HG03520 (cell line): Measurements from ENCODE around the gene RHOBTB1.

Experiments
- ATAC-seq: cut with Tn5 transposase; IDR thresholded peaks from one replicate; pipeline ENCODE4 v1.9.1; 2021; ENCODE audit warnings: mild to moderate bottlenecking, moderate library complexity; ENCODE audit not compliant: unreplicated experiment

Gene RHOBTB1

DNA sequence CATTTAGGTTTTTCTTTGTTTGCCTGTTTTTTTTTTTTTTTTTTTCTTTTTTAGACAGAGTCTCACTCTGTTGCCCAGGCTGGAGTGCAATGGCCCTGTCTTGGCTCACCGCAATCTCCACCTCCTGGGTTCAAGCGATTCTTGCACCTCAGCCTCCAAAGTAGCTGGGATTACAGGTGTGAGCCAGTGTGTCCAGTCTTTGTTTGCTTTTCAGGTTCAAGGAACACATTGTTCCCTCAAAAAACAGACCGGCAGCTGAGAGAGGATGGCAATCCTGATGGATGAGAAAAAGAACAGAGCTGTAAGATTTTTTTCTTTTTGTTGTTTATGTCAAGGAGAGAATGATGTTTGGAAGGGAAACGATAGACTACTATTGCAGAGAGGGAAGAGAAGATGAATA is 23.3 kb upstream of the RHOBTB1 start:
- no peak for ATAC-seq

DNA sequence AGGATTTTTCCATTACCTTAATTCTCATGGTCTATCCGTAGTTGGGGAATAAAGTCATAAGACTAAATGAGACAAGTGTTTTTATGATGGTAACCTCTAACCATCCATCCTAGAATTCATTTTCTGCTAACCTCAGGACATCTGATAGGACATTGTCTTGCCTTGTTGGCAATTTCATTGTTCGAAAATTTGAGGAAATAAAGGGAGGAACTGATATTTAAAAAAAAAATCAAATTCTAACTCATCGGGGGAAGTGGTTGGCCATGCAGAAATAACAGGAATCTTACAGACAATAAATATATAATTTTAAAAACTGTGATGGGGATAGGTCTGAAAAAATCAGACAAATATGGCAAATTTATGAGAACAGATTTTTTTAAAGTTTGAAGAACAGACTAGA is 21.7 kb upstream of the RHOBTB1 start:
- no peak for ATAC-seq

DNA sequence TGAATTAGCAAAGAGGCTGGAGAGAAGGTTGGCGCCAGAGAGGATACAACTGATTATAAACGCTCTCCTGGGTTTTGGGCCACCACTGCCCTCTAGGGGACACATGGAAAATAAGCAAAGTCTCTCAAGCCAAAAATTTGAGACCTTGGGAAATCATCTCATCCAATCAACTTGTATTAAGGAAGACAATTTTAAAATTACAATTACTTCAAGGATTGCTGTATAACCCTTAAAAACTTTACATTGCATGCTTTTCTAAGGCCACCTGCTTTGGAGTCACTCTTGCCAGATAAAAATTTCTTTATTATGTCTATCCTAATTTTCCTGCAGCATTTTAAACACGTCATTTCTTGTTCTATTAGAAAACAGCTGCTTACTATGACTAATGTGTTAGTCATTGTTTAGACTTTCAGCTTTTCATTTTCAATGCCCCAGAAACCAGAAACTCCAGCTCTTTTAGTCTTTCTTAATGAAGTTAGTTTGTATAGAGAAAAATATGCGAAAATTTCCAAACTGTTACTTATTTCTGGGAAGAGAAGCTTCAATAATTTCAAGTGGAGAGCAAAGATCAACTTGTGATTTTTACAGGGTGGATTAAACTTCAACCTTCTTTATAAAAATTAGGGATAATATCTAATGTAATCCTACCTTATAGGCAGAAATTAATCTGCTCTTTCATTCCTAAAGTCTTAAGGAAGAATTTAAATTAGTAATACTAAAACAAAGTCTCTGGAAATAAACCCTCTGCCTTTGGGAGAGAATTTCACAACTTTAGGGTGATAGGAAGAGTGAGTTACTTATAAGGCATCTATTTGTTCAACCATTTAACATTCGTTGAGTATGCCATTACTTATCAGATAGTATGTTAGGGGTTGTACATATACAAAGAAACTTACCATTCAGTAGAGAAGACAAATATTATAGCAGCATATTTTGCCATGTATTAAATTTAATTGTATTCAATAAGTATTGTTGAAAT is 20.6 kb upstream of the RHOBTB1 start:
- ATAC-seq: no peak

DNA sequence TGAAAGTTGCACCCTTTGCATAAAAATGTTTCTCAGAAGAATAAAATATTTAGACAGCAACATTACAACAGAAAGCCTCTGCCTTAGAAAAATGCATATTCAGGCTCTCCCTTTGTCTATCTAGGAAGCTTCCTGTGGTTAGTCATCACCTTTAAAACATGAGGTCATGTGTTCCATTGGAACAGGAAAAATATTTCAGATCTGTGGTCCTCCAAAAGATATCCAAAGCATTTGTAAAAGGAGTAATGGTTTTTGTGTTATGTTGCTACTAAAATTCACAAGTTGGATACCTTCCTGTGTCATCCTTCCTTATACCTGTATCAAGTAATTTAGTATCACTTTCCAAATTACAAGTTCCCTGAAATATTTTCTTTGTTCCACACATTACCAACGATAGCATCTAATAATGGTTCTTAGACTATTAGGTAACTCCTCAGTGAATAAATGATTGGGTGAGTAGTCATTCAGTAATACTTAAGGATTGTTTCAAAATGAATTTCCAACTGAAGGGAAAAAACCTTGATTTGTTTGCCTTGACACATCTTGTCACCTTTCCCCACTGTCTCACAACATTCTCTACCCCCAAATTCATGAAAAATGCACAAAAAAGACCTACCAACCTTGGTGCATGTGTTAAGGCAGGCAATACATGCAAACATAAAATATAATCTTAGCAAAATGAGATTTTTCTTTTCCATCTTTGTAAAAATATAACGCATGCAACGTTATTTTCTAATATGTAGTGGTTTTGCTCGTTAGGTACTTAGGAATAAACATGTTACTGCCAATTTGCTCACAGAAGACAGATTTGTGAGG is 19.7 kb upstream of the RHOBTB1 start:
- no peak for ATAC-seq

DNA sequence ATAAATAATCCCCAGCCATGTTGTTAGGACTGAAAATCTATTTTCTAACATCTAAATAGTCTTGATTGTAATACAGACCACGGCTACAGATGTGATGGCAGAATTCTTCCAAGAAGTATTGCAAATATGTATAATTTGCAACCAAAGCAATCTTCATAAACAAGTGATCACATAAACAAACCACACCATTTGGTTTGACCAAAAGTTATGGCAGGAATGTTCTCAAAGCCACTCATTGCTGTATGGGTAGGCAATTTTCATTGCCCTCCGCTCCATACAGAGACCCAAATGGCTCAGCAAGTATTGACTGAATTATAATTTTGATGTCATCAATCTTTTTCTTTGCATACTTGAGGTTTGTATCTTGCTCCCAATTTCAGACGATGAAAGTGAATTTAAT is 19.0 kb upstream of the RHOBTB1 start:
- ATAC-seq: no peak

DNA sequence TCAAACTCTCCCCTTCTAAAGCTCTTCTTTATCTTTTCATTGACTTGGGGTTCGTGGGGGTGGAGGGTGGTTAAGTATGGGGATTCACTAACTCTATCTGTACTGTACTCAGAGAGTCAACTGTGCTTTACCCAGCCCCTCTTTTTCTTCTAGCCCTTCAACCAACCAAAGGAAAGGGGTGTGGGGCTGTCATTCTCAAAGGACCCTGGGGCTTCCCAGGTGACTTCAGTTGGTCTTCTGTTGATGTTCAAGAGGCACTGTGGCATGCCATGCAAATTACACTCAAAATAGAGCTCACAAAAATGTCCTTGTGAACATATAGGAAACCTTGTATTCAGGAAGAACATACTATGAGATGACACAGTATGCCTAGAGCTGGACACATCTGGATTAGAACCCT is 16.9 kb upstream of the RHOBTB1 start:
- ATAC-seq: no peak

DNA sequence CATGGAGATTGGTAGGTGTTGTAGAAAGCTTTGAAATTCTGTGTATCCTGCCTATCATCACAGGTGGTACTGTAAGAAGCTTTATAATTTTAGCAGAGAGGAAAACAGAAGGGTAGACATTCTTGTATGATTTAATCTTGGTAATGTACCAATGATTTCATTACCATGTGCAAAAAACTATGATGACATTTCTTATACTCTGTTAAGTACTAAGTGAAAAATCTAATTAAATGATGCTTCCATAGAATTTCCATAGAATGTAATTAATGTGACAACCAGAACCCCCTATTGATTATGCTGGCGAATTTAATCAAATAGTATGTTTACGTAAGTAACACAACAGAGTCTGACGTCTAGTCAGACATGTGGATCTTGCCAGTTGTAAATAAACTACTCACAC is 16.0 kb upstream of the RHOBTB1 start:
- no peak for ATAC-seq

DNA sequence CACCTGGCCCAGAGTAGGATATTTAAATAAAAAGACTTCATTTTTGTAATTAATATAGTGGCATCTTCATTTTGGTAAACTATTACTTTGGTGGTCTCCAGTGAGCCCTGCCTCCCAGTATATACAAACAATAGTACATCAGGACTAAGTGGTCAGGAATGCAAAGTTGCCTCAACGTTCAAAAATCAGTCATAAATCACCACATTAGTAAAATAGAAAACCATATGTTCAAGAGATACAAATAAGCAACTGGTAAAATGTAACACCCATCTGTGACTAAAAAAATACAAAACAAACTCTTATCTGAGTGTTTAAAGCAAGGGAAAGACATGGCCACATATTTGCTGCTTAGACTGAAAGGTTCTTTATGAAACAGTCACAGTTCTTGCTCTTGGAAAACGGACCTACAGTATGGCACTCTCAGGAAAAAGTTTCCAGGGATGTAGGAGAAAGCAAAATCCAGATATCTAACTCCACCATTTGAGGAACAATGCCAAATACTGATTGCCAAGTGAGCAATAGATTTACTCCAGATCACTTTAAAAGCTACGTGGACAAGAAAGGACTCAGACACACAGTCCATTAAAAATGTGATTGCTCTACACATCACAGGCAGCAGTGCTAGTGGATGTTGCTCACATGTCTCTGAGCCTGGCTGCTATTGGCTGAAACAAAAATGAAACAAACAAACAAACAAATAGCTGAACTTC is 15.1 kb upstream of the RHOBTB1 start:
- ATAC-seq: no peak

DNA sequence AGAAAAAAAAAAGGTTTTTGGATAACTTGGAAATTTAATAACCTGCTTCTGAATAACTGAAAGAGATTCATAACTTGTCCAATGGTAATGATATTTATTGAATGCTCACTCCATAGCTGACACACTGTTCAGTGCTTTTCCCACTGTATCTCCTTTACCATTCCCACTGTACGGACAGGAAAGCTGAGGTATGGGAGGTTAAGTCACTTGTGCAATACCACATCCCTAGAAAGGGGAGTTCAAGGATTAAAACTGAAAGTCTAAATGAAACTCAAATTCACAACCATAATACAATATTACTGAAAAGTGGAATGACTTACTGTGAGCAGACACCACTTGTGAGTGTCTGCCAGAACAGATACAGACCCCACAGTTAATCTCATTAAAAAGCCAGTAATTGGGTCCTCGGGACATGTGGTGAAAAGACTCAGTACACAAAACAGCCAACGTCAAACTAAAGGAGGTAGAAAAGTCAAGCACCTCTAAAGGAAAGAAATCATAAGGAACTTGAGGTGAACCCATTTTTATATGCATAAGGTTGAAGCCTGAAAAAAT is 13.8 kb upstream of the RHOBTB1 start:
- ATAC-seq: no peak

DNA sequence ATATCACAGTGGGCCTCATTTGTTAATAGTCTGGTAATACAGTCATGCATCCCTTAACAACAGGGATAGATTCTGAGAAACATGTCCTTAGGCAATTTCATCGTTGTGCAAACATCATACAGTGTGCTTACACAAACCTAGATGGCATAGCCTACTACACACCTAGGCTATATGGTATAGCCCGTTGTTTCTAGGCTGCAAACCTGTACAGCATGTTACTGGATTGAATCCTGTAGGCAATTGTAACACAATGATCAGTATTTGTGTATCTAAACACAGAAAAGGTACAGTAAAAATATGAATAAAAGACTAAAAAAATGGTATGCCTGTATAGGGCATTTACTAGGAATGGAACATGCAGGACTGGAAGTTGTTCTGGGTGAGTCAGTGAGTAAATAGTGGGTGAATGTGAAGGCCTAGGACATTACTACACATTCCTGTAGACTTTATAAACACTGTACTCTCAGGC is 12.0 kb upstream of the RHOBTB1 start:
- no peak for ATAC-seq

DNA sequence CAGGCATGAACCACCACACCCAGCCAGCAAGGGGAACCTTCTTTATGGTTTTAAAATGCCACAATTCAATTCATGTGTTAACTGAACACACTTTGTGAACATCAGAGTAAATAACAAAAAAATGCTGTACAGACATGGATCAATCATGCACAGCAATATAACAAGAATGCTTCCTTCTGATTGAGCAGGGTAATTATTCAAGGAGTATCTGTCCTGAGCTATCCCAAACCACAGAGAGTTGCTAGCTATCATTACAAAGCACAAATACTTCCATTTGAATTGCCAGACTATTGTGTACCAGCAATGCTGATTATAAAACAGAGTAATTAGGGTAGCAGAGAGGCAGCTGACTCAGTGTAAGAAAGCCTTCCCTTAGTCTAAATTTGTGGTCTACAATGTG is 11.3 kb upstream of the RHOBTB1 start:
- ATAC-seq: no peak

DNA sequence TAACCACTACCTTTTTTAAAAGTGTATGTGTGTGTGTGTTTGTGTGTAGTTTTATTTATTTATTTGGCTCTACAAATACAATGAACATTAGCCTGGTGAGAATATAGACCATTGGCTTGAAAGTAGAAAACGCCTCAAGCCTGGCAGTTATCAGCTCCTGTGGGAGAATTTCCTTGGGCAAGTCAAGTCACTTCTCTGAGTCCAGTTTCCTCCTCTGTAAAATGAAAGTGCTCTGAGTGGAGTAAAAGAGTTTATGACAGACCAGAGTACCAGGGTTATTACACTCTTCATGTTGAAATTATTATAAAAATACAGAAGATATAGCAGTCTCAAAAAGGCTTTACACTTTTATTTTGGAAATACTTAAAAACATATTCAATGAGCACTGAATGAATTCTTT is 10.1 kb upstream of the RHOBTB1 start:
- no peak for ATAC-seq

DNA sequence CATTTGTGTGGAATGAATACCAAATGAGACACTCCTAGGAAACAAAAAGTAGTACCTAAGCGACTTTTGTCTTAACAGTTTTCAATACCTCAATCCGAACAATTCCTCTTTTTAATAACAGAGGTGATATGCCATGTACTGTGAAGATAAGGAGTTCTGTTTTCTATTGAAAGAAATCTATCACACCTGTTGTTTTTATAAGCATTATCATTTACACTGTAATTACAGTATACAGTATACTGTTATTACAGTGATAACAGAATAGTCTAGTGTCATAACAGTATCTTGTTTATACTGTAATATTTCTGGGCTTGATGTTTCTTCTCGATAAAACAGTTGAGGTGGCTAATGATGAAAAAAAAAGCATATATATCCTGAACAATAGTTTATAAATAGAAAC is 9.4 kb upstream of the RHOBTB1 start:
- no peak for ATAC-seq

DNA sequence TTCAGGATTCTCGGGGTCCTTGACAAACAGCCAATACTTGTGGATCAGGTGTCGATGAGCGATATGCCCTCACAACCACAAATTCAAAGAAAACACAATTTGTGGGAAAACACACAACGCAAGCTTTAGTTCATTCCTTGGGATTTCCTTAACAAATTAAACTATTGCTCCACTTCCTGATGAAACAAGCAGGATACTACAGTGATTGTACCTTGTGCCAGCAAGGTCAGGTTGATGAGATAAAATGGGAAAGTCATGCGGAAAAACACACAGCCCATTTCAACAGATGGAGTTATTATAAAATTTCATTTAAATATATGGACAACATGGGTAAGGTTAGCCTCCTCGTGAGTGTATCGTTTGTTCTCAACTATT is 8.8 kb upstream of the RHOBTB1 start:
- ATAC-seq: no peak

DNA sequence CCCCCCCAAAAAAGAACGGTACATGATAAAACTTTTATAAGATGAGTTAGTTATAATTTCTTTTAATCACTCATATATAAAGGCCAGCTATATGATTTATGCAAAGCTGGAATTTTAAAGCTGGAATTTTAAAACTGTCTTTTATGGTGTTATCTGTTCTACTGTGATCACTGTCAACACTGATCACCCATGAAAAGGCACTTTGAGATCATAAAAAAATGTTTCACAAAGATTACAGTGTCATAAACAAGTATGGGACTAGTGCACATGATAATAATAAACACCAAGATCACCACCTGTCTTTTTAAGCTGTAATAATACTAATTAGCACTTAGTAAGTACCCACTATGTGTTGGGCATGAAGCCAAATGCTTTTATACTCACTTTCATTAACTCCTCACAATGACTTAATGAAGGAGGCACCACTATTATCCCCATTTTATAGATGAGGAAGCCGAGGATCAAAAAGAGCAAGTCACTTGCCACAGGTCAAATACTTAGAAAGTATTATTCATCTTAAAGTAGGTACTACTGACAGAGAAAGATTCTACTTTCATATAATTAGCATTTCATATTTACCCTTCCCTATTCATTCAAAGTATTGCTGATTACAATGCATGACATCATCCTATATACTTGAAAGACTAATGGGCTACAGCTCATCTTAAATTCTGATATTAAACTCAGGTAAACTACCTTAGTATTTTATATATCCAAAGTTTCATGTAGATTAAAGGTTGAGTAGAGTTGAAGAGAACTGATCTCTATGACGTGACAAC is 8.3 kb upstream of the RHOBTB1 start:
- no peak for ATAC-seq

DNA sequence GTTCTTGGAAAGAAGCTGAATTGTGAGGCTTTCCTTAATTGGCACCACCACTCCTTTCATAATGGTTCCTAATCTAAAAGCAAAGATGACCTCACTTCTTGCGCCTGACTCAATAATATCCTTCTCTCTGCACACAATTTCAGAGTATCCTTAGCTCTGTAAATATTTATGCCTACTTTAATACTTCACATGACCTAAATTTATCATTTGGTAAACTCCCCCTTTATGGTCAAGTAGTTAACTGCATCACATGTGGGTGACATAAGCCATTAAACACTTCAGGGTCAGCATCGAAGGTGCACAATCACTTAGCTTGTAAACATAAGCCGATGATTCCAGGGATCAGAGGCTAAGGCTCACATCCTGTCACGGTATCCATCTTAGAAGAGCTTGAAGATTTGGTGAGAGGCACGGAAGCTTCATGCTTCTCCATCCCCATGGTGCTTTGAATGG is 7.3 kb upstream of the RHOBTB1 start:
- ATAC-seq: no peak

DNA sequence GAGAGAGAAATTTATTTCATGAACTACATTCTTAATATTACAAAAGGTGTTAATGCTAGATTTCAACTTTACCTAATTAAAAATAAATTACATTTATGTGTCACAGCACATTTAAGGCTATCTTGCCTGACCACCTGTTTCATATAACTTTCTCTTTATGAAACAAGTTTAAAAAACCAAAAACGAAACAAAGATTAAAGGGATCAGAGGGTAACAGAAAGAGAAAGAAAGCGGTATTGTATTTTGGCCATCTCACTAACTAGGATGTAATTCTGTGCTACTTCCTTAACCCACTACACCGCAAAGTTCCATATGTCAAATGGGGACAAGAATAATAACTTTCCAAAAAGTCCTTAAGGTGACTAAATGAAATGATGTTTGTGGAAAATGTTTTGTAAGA is 6.3 kb upstream of the RHOBTB1 start:
- no peak for ATAC-seq

DNA sequence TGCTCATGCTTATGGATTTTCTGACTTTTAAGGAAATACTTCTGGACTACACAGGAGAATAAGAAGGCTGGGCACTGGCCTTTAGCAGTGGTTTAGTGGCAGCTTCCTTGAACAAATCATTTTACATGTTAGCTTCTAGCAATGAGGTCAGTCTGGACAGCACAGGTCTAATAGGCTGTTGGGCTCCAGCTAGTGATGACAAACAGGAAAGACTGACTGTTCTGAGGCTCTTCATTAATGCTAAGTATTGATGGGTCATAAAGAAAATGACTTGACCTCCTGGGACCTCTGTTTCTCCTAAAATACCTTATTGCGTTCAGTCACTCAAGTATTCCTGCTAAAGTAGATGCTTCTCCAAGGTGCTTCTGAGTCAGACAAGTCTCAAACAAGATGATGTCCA is 4.9 kb upstream of the RHOBTB1 start:
- no peak for ATAC-seq

DNA sequence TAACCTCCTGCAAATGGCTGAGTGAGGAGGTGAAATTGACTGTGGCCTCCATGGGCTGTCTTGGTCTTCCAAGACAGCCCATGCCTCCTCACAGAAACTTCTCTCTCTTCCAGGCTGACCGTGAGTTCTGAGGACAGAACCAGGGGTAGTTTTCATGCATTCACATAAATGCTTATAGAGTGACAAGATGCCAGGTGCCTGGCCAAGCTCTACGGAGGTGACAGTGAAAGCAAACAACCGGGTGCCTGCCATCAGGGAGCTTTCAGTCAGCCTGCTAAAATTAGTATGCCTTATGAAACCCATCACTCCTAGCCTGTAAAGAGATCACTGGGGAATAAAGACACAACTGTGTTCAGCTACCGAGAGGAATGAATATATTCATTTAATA is 919 bp upstream of the RHOBTB1 start:
- no peak for ATAC-seq
